K562 (cell line): ENCODE data around the gene AIFM1. TPM values are rescaled to one million over a fixed set of nuclear protein-coding genes. Genes with fewer than 3 reads are reported as not detected.

ENCODE experiments used
- CBFA2T3 ChIP-seq: fragments of 450-650 bp; IDR thresholded peaks from 2 replicates; pipeline ENCODE4 v1.6.1; 2017
- CEBPG ChIP-seq, 3 experiments: fragments of 200-800 bp in 1 of 3; sonication (Bioruptor generic) in 1 of 3; sonication (generic) in 1 of 3; formaldehyde crosslinking in 1 of 3; IDR thresholded peaks in 2 of 3; conservative IDR thresholded peaks in 1 of 3; 2 replicates each; pipeline versions ENCODE4 v1.6.1 to v1.8.0; 2016 to 2022; ENCODE audit warnings: missing compliant biosample characterization in 2 of 3, missing genetic modification characterization in 2 of 3, mild to moderate bottlenecking in 1 of 3, missing genetic modification reagents in 1 of 3
- CTCFL ChIP-seq: IDR thresholded peaks from 2 replicates; pipeline ENCODE4 v1.6.1; 2011; ENCODE audit warnings: borderline replicate concordance, low read depth, mild to moderate bottlenecking, moderate library complexity, low read length; ENCODE audit not compliant: insufficient read depth, poor library complexity, severe bottlenecking
- E2F6 ChIP-seq, 2 experiments: IDR thresholded peaks; 2 replicates each; pipeline ENCODE4 v1.6.1; 2011; ENCODE audit warnings: borderline replicate concordance in 1 of 2, control low read depth in 1 of 2, low read depth in 1 of 2, low read length in 1 of 2, mild to moderate bottlenecking in 1 of 2, mixed read lengths in 1 of 2, moderate library complexity in 1 of 2; ENCODE audit not compliant: insufficient read depth in 1 of 2, insufficient read length in 1 of 2, poor library complexity in 1 of 2, severe bottlenecking in 1 of 2; ENCODE audit errors: extremely low read depth in 1 of 2
- ETV1 ChIP-seq: fragments of 450-650 bp; conservative IDR thresholded peaks from 2 replicates; pipeline ENCODE4 v1.6.1; 2016; ENCODE audit warnings: missing genetic modification characterization, control low read depth, low read depth, missing compliant biosample characterization
- ETV6 ChIP-seq, 3 experiments: fragments of 150-350 bp in 1 of 3; sonication (generic) in 1 of 3; formaldehyde crosslinking in 1 of 3; IDR thresholded peaks; 2 replicates each; pipeline versions ENCODE4 v1.6.1 to v1.8.0; 2014 to 2022; ENCODE audit warnings: borderline replicate concordance in 2 of 3, low read depth in 2 of 3, antibody characterized with exemption in 1 of 3, low read length in 1 of 3, mild to moderate bottlenecking in 1 of 3, missing genetic modification reagents in 1 of 3
- GMEB1 ChIP-seq: fragments of 250-450 bp; sonication (Bioruptor Pico); IDR thresholded peaks from 2 replicates; pipeline ENCODE4 v1.4.0; 2020; ENCODE audit warnings: mild to moderate bottlenecking
- ILF3 ChIP-seq: fragments of 450-650 bp; IDR thresholded peaks from 2 replicates; pipeline ENCODE4 v1.6.1; 2018; ENCODE audit warnings: antibody characterized with exemption, mild to moderate bottlenecking, moderate library complexity, borderline replicate concordance
- MYC ChIP-seq, 2 experiments: fragments of 250-450 bp in 1 of 2; sonication (Bioruptor Pico) in 1 of 2; IDR thresholded peaks; 2 replicates each; pipeline versions ENCODE4 v1.5.1 to v1.6.1; 2012 to 2021; ENCODE audit warnings: low read depth in 2 of 2, borderline replicate concordance in 1 of 2, improper control_type of control experiment in 1 of 2, low read length in 1 of 2, mild to moderate bottlenecking in 1 of 2, moderate library complexity in 1 of 2
- NR2C1 ChIP-seq, 2 experiments: fragments of 450-650 bp; IDR thresholded peaks; 2 replicates each; pipeline ENCODE4 v1.6.1; 2017; ENCODE audit warnings: mild to moderate bottlenecking in 2 of 2, antibody characterized with exemption in 1 of 2, inconsistent platforms in 1 of 2, missing compliant biosample characterization in 1 of 2, missing genetic modification characterization in 1 of 2
- NR2F6 ChIP-seq: fragments of 450-650 bp; formaldehyde crosslinking; IDR thresholded peaks from 2 replicates; pipeline ENCODE4 v1.4.0; 2020; ENCODE audit warnings: mild to moderate bottlenecking
- OTX1 ChIP-seq: fragments of 450-650 bp; formaldehyde crosslinking; IDR thresholded peaks from 2 replicates; pipeline ENCODE4 v1.4.0; 2022; ENCODE audit warnings: mild to moderate bottlenecking
- PHF20 ChIP-seq: fragments of 450-650 bp; IDR thresholded peaks from 2 replicates; pipeline ENCODE4 v1.6.1; 2018; ENCODE audit not compliant: partially characterized antibody
- PHF8 ChIP-seq: fragments of 200-600 bp; sonication (generic); IDR thresholded peaks from 2 replicates; pipeline ENCODE4 v1.6.1; 2012; ENCODE audit warnings: mixed run types, mild to moderate bottlenecking, inconsistent platforms, low read length, moderate library complexity, borderline replicate concordance
- RCOR1 ChIP-seq, 2 experiments: IDR thresholded peaks; 2 replicates each; pipeline ENCODE4 v1.6.1; 2012; ENCODE audit warnings: low read depth in 2 of 2, low read length in 2 of 2, borderline replicate concordance in 1 of 2, improper control_type of control experiment in 1 of 2
- YY1 ChIP-seq, 3 experiments: IDR thresholded peaks; 2 replicates each; pipeline ENCODE4 v1.6.1; 2011; ENCODE audit warnings: low read length in 2 of 3, mild to moderate bottlenecking in 2 of 3, moderate library complexity in 2 of 3, borderline replicate concordance in 1 of 3, control low read depth in 1 of 3, low read depth in 1 of 3; ENCODE audit not compliant: insufficient read depth in 3 of 3, insufficient replicate concordance in 2 of 3, control insufficient read depth in 1 of 3, insufficient read length in 1 of 3; ENCODE audit errors: extremely low read depth in 1 of 3
- ZFX ChIP-seq: sonication (generic); formaldehyde crosslinking; IDR thresholded peaks from 2 replicates; pipeline ENCODE4 v1.8.0; 2022; ENCODE audit warnings: mild to moderate bottlenecking, missing genetic modification reagents, moderate library complexity
- ZNF561 ChIP-seq: fragments of 450-650 bp; formaldehyde crosslinking; conservative IDR thresholded peaks from 2 replicates; pipeline ENCODE4 v1.4.0; 2020; ENCODE audit warnings: mild to moderate bottlenecking, moderate library complexity
- ZNF699 ChIP-seq: fragments of 250-450 bp; sonication (Bioruptor Pico); IDR thresholded peaks from 2 replicates; pipeline ENCODE4 v1.8.0; 2021; ENCODE audit warnings: mild to moderate bottlenecking, moderate library complexity; ENCODE audit not compliant: insufficient replicate concordance
- polyA plus RNA-seq, 8 experiments: library from polyadenylated mRNA; depleted of rRNA in 4 of 8; stranded (reverse) in 5 of 8; unstranded in 3 of 8; fragments of >200 nt; fragmentation: Nextera tagmentation in 2 of 8; fragmentation: Illumina TruSeq in 1 of 8; extraction: Ambion mirVana in 2 of 8; extraction: Trizol in 1 of 8; gene quantifications; 2 replicates each; pipeline versions ENCODE4 v1.2.1 to v1.2.3, GENCODE V29; 2011 to 2014; ENCODE audit warnings: inconsistent platforms in 1 of 8, missing spikeins in 1 of 8
- total RNA-seq, 7 experiments: library from RNA; depleted of rRNA in 6 of 7; stranded (reverse); fragments of >200 nt in 6 of 7; fragmentation: Illumina TruSeq in 2 of 7; extraction: Trizol in 2 of 7; gene quantifications; 2 replicates each; pipeline versions ENCODE4 v1.2.1 to v1.2.3, GENCODE V29; 2011 to 2021; ENCODE audit warnings: low replicate concordance in 1 of 7

Gene AIFM1
- total and polyA plus RNA-seq, 9 of the 15 experiments (the other 6 are each of a cell fraction or from before 2014, with no cell fraction given) = 51.0 to 117 (median 91.2) TPM

- TF ChIP-seq PHF20 (peak; percentile 15), ETV1 (no peak), E2F6 (IDR thresholded peaks at IDR 0.05; ENCODE audit: borderline replicate concordance in 1 of 2, extremely low read depth in 1 of 2, insufficient read depth in 1 of 2, insufficient read length in 1 of 2, low read depth in 1 of 2, low read length in 1 of 2, poor library complexity in 1 of 2, severe bottlenecking in 1 of 2) (peak in 1 of 2 experiments; percentile 37), ZFX (CRISPR knock-in tag) (peak; percentile 91), ILF3 (no peak), CTCFL (no peak), MYC (IDR thresholded peaks at IDR 0.05; ENCODE audit: low read depth, low read length) (0 out of 2 replicates have a peak, but pooled peaks have one; percentile 27), MYC (CRISPR knock-in tag; IDR thresholded peaks at IDR 0.05; ENCODE audit: borderline replicate concordance, low read depth) (no peak), PHF8 (peak; percentile 78), CBFA2T3 (no peak), ETV6 (IDR thresholded peaks at IDR 0.05; ENCODE audit: borderline replicate concordance in 1 of 2, low read depth in 2 of 2, low read length in 1 of 2) (no peak), ETV6 (CRISPR knock-in tag; IDR thresholded peaks at IDR 0.05; ENCODE audit: borderline replicate concordance) (no peak), YY1 (IDR thresholded peaks at IDR 0.05; ENCODE audit: borderline replicate concordance in 1 of 3, control insufficient read depth in 1 of 3, extremely low read depth in 1 of 3, insufficient read depth in 3 of 3, insufficient read length in 1 of 3, insufficient replicate concordance in 2 of 3, low read depth in 1 of 3, low read length in 2 of 3) (no peak), RCOR1 (IDR thresholded peaks at IDR 0.05; ENCODE audit: borderline replicate concordance in 1 of 2, low read depth in 2 of 2, low read length in 2 of 2) (no peak), NR2F6 (no peak), NR2C1 (IDR thresholded peaks at IDR 0.05) (no peak), NR2C1 (tag; IDR thresholded peaks at IDR 0.05) (0 out of 2 replicates have a peak, but pooled peaks have one; percentile 25), OTX1 (CRISPR knock-in tag) (0 out of 2 replicates have a peak, but pooled peaks have one; percentile 44), GMEB1 (no peak), CEBPG (CRISPR knock-in tag; IDR thresholded peaks at IDR 0.05) (no peak), CEBPG (tag; conservative IDR thresholded peaks at IDR 0.05 in 1 of 2, IDR thresholded peaks at IDR 0.05 in 1 of 2) (no peak), ZNF561 (CRISPR knock-in tag) (no peak), ZNF699 (no peak)
Observed at GRCh38 chrX:130165181-130165702, 399 bp downstream of the AIFM1 start (continued).
